SK-N-SH treated with all-trans-retinoic acid at 6 μM for 48 hours (cell line): Measurements from ENCODE around the gene KLF13.

ENCODE experiments used
- ATAC-seq: fragments of 200-7000 bp; cut with Tn5 transposase; 3 replicates; pipeline ENCODE4 v1.9.1; 2020; ENCODE audit warnings: mild to moderate bottlenecking, moderate library complexity
- ARNTL ChIP-seq: fragments of 450-650 bp; formaldehyde crosslinking; IDR thresholded peaks from 2 replicates; pipeline ENCODE4 v1.5.0; 2020; ENCODE audit warnings: low read depth, mild to moderate bottlenecking, moderate library complexity, borderline replicate concordance
- BACH2 ChIP-seq: fragments of 250-450 bp; sonication (Bioruptor Pico); IDR thresholded peaks from 2 replicates; pipeline ENCODE4 v1.9.0; 2021; ENCODE audit warnings: mild to moderate bottlenecking, borderline replicate concordance
- CREB5 ChIP-seq: fragments of 250-450 bp; sonication (Bioruptor Pico); IDR thresholded peaks from 2 replicates; pipeline ENCODE4 v1.5.1; 2020; ENCODE audit warnings: low read depth, mild to moderate bottlenecking, moderate library complexity
- CSRNP3 ChIP-seq: fragments of 250-450 bp; sonication (Bioruptor Pico); IDR thresholded peaks from 2 replicates; pipeline ENCODE4 v1.5.1; 2021; ENCODE audit warnings: mild to moderate bottlenecking, moderate library complexity
- ESRRG ChIP-seq: fragments of 250-450 bp; sonication (Bioruptor Pico); IDR thresholded peaks from 2 replicates; pipeline ENCODE4 v1.6.1; 2021; ENCODE audit warnings: mild to moderate bottlenecking
- GLIS3 ChIP-seq: fragments of 250-450 bp; sonication (Bioruptor Pico); IDR thresholded peaks from 2 replicates; pipeline ENCODE4 v1.5.0; 2020; ENCODE audit warnings: mild to moderate bottlenecking, moderate library complexity
- ISL1 ChIP-seq: fragments of 250-450 bp; sonication (Bioruptor Pico); IDR thresholded peaks from 2 replicates; pipeline ENCODE4 v2.1.2; 2022; ENCODE audit warnings: mild to moderate bottlenecking, moderate library complexity
- OSR1 ChIP-seq: fragments of 250-450 bp; sonication (Bioruptor Pico); IDR thresholded peaks from 2 replicates; pipeline ENCODE4 v1.8.0; 2022; ENCODE audit warnings: moderate library complexity, mild to moderate bottlenecking, inconsistent platforms
- PATZ1 ChIP-seq: fragments of 250-450 bp; sonication (Bioruptor Pico); IDR thresholded peaks from 2 replicates; pipeline ENCODE4 v1.8.0; 2020; ENCODE audit warnings: mild to moderate bottlenecking, moderate library complexity, borderline replicate concordance
- POU6F1 ChIP-seq: fragments of 250-450 bp; sonication (Bioruptor Pico); IDR thresholded peaks from 2 replicates; pipeline ENCODE4 v1.8.0; 2021; ENCODE audit warnings: low read depth, mild to moderate bottlenecking, moderate library complexity, borderline replicate concordance
- PPARA ChIP-seq: fragments of 250-450 bp; sonication (Bioruptor Pico); IDR thresholded peaks from 2 replicates; pipeline ENCODE4 v1.5.0; 2020; ENCODE audit warnings: mild to moderate bottlenecking, borderline replicate concordance
- RARB ChIP-seq: fragments of 250-450 bp; sonication (Bioruptor Pico); IDR thresholded peaks from 2 replicates; pipeline ENCODE4 v1.8.0; 2021; ENCODE audit warnings: mild to moderate bottlenecking, moderate library complexity
- SNAI2 ChIP-seq: fragments of 250-450 bp; sonication (Bioruptor Pico); IDR thresholded peaks from 2 replicates; pipeline ENCODE4 v1.5.0; 2020; ENCODE audit warnings: mild to moderate bottlenecking, moderate library complexity
- TCF4 ChIP-seq: fragments of 250-450 bp; sonication (Bioruptor Pico); IDR thresholded peaks from 2 replicates; pipeline ENCODE4 v1.8.0; 2021; ENCODE audit warnings: mild to moderate bottlenecking, moderate library complexity, borderline replicate concordance
- TSHZ2 ChIP-seq: fragments of 250-450 bp; sonication (Bioruptor Pico); IDR thresholded peaks from 2 replicates; pipeline ENCODE4 v1.5.0; 2020; ENCODE audit warnings: mild to moderate bottlenecking, moderate library complexity
- ZC3H10 ChIP-seq: fragments of 250-450 bp; sonication (Bioruptor Pico); IDR thresholded peaks from 2 replicates; pipeline ENCODE4 v1.5.1; 2021; ENCODE audit warnings: mild to moderate bottlenecking, moderate library complexity
- ZFP3 ChIP-seq: fragments of 250-450 bp; sonication (Bioruptor Pico); IDR thresholded peaks from 2 replicates; pipeline ENCODE4 v1.5.0; 2020; ENCODE audit warnings: mild to moderate bottlenecking, moderate library complexity
- ZFP30 ChIP-seq: fragments of 450-650 bp; formaldehyde crosslinking; IDR thresholded peaks from 2 replicates; pipeline ENCODE4 v1.5.0; 2022; ENCODE audit warnings: mild to moderate bottlenecking, moderate library complexity
- ZNF565 ChIP-seq: fragments of 450-650 bp; formaldehyde crosslinking; conservative IDR thresholded peaks from 2 replicates; pipeline ENCODE4 v1.5.0; 2020; ENCODE audit warnings: low read depth, mild to moderate bottlenecking, moderate library complexity
- ZNF70 ChIP-seq: fragments of 450-650 bp; formaldehyde crosslinking; IDR thresholded peaks from 2 replicates; pipeline ENCODE4 v1.5.0; 2020; ENCODE audit warnings: mild to moderate bottlenecking, moderate library complexity
- ZNF8 ChIP-seq: fragments of 450-650 bp; formaldehyde crosslinking; IDR thresholded peaks from 2 replicates; pipeline ENCODE4 v1.5.0; 2020; ENCODE audit warnings: mild to moderate bottlenecking, moderate library complexity

KLF13 gene

GRCh38 chr15:31306426-31307269, 20.0 kb upstream of the KLF13 start:
- TF ChIP-seq ZNF8 (CRISPR knock-in tag) (no peak), ZNF70 (CRISPR knock-in tag) (no peak), RARB (CRISPR knock-in tag) (no peak), ZFP3 (no peak), POU6F1 (CRISPR knock-in tag) (no peak), ZC3H10 (CRISPR knock-in tag) (no peak), ISL1 (CRISPR knock-in tag) (no peak), ZNF565 (CRISPR knock-in tag) (no peak)
- no peak for ATAC-seq

- no peak for TF ChIP-seq GLIS3 (CRISPR knock-in tag)
- no peak for TF ChIP-seq ZFP30 (CRISPR knock-in tag)
- no peak for TF ChIP-seq BACH2 (CRISPR knock-in tag)
- no peak for TF ChIP-seq TSHZ2 (CRISPR knock-in tag)
- no peak for TF ChIP-seq PPARA (CRISPR knock-in tag)
- no peak for TF ChIP-seq ESRRG (CRISPR knock-in tag)
- TF ChIP-seq ZFP3 = no peak
- TF ChIP-seq PATZ1 (CRISPR knock-in tag) = no peak
- no peak for TF ChIP-seq CREB5 (CRISPR knock-in tag)
- TF ChIP-seq CSRNP3 (CRISPR knock-in tag) = no peak
- no peak for TF ChIP-seq SNAI2
- no peak for TF ChIP-seq ARNTL
- TF ChIP-seq ZC3H10 (CRISPR knock-in tag) = no peak
- no peak for TF ChIP-seq RARB (CRISPR knock-in tag)
- no peak for TF ChIP-seq TCF4 (CRISPR knock-in tag)
- TF ChIP-seq OSR1 (CRISPR knock-in tag) = no peak
- no peak for TF ChIP-seq POU6F1 (CRISPR knock-in tag)
- TF ChIP-seq ZNF565 (CRISPR knock-in tag) = no peak
- ATAC-seq = no peak
Measured at GRCh38 chr15:31307270-31308184, 19.1 kb upstream of the KLF13 start.
